Adrenal gland (tissue), 12 donors: ENCODE data around the gene DBI. TPM values are rescaled to one million over a fixed set of nuclear protein-coding genes. Genes with fewer than 3 reads are reported as not detected.
"Not testable (repeated sequence)": the region's sequence is repeated elsewhere in the genome, so short reads cannot be mapped to it uniquely, and the experiment has no call there.

ENCODE experiments used
- DNase-seq, 7 donors: peaks; one replicate each; pipeline ENCODE4 v3.0.0-alpha.2; 2019 to 2020
- H3K27ac ChIP-seq, 5 donors: fragments of 200-600 bp; sonication (generic) in 4 of 5; 1 replicate in 3 of 5; 2 replicates in 2 of 5; pipeline versions ENCODE4 v1.5.1 to v1.8.0; 2016 to 2020; ENCODE audit warnings: mild to moderate bottlenecking in 1 of 5
- H3K27me3 ChIP-seq: fragments of 200-600 bp; 2 replicates; pipeline ENCODE4 v1.8.0; 2021
- H3K36me3 ChIP-seq, 2 donors: fragments of 200-600 bp; replicated peaks in 1 of 2; 1 replicate in 1 of 2; 2 replicates in 1 of 2; pipeline versions ENCODE4 v1.5.1 to v1.8.0; 2018 to 2022
- H3K4me1 ChIP-seq, 2 donors: fragments of 200-600 bp; replicated peaks in 1 of 2; 1 replicate in 1 of 2; 2 replicates in 1 of 2; pipeline versions ENCODE4 v1.5.1 to v1.8.0; 2018 to 2021
- H3K4me3 ChIP-seq, 4 donors: fragments of 200-600 bp; sonication (generic) in 3 of 4; one replicate each; pipeline ENCODE4 v1.5.1; 2016 to 2018
- H3K9me3 ChIP-seq, 3 donors: fragments of 200-600 bp; sonication (generic) in 1 of 3; replicated peaks in 1 of 3; 1 replicate in 2 of 3; 2 replicates in 1 of 3; pipeline versions ENCODE4 v1.5.1 to v1.8.0; 2016 to 2021
- POLR2A ChIP-seq, 2 donors: fragments of 450-650 bp; IDR thresholded peaks; one replicate each; pipeline ENCODE4 v1.6.1; 2017; ENCODE audit warnings: antibody characterized with exemption in 2 of 2, mild to moderate bottlenecking in 2 of 2, moderate library complexity in 1 of 2
- WGBS, 4 donors: extraction: QIAGEN DNeasy Blood & Tissue Kit in 2 of 4; methylation state at CpG; one replicate each; pipeline versions ENCODE4 v1.1.5 to v1.1.7; 2013 to 2017; 5-methylcytosine and 5-hydroxymethylcytosine counted together
- intact Hi-C, 2 donors: fragments of 100-400 bp; cut with DNase I; formaldehyde crosslinking; loops; one replicate each; pipeline versions ENCODE4 v1.14.1 to v1.15.0; 2022 to 2023
- polyA plus RNA-seq, 3 donors: library from polyadenylated mRNA; stranded (reverse); fragments of 200-250 nt in 2 of 3; fragments of 350-450 nt in 1 of 3; fragmentation: Illumina TruSeq in 1 of 3; extraction: RNeasy Lipid Tissue Mini Kit (QIAGEN cat#74804) in 1 of 3; gene quantifications; one replicate each; pipeline ENCODE4 v1.2.3, GENCODE V29; 2013 to 2014
- total RNA-seq, 9 donors: library from RNA; depleted of rRNA in 4 of 9; stranded (reverse); fragments of >200 nt in 4 of 9; fragments of 120-200 nt in 1 of 9; fragmentation: NEBNext Ultra II Directional in 1 of 9; extraction: Animal tissue kit (Norgen Biotek cat#: 25700) in 1 of 9; gene quantifications; one replicate each; pipeline versions ENCODE4 v1.1.0 to v1.2.4, GENCODE V29; 2013 to 2023
- TF ChIP-seq, protein P1 (sequence below), 6 experiments: fragments of 450-650 bp in 4 of 6; fragments of 200-600 bp in 2 of 6; sonication (generic) in 1 of 6; IDR thresholded peaks; 1 replicate in 5 of 6; 2 replicates in 1 of 6; pipeline versions ENCODE4 v1.5.1 to v1.8.0; 2016 to 2021; ENCODE audit warnings: antibody characterized with exemption in 6 of 6, mild to moderate bottlenecking in 2 of 6, moderate library complexity in 1 of 6
- donor health status: healthy with polysubstance abuse.
- donor health status: Bipolar disorder and iron deficiency.
- donor health status: DM: yes; HTN: yes; CAD: no.
- donor health status: DM: no; HTN: no; CAD: no.
- donor health status: DM: no; HTN: no; CAD: no.
- donor health status: DM: yes; HTN: yes; CAD: no.

The DBI gene
- total and polyA plus RNA-seq, 12 donors = 32.3 to 367 (median 99.1) TPM

GRCh38 chr2:119369845-119370244 lies 3.1 kb downstream of the DBI start:
- TF ChIP-seq, protein P1, sequence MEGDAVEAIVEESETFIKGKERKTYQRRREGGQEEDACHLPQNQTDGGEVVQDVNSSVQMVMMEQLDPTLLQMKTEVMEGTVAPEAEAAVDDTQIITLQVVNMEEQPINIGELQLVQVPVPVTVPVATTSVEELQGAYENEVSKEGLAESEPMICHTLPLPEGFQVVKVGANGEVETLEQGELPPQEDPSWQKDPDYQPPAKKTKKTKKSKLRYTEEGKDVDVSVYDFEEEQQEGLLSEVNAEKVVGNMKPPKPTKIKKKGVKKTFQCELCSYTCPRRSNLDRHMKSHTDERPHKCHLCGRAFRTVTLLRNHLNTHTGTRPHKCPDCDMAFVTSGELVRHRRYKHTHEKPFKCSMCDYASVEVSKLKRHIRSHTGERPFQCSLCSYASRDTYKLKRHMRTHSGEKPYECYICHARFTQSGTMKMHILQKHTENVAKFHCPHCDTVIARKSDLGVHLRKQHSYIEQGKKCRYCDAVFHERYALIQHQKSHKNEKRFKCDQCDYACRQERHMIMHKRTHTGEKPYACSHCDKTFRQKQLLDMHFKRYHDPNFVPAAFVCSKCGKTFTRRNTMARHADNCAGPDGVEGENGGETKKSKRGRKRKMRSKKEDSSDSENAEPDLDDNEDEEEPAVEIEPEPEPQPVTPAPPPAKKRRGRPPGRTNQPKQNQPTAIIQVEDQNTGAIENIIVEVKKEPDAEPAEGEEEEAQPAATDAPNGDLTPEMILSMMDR (IDR thresholded peaks at IDR 0.05) = no peak
- no peak for TF ChIP-seq POLR2A (IDR thresholded peaks at IDR 0.05)
- DNase-seq = no peak
- H3K4me3 ChIP-seq = no peak overlapping the region
- H3K27me3 ChIP-seq = no peaks in the 10 kb centered on the region
- H3K27ac ChIP-seq = no peak overlapping the region
- intact Hi-C loops = no loop called here
- peaks cover 16 to 25% of the 10 kb centered on the region in 2 donors for H3K4me1 ChIP-seq
- no peaks in the 10 kb centered on the region for H3K9me3 ChIP-seq
- 84 to 94% (median 93%) methylated on average over 6 of the region's 6 CpGs for WGBS, 4 donors
- peaks cover 0 to 60% of the 10 kb centered on the region in 2 donors for H3K36me3 ChIP-seq

- intact Hi-C loops = no loop called here
- no peak overlapping the region for H3K27ac ChIP-seq
- 88 to 97% (median 92%) methylated on average over 6 of the region's 6 CpGs for WGBS, 4 donors
These were observed 4.3 kb downstream of the DBI start for GRCh38 chr2:119371111-119371510.

DNA sequence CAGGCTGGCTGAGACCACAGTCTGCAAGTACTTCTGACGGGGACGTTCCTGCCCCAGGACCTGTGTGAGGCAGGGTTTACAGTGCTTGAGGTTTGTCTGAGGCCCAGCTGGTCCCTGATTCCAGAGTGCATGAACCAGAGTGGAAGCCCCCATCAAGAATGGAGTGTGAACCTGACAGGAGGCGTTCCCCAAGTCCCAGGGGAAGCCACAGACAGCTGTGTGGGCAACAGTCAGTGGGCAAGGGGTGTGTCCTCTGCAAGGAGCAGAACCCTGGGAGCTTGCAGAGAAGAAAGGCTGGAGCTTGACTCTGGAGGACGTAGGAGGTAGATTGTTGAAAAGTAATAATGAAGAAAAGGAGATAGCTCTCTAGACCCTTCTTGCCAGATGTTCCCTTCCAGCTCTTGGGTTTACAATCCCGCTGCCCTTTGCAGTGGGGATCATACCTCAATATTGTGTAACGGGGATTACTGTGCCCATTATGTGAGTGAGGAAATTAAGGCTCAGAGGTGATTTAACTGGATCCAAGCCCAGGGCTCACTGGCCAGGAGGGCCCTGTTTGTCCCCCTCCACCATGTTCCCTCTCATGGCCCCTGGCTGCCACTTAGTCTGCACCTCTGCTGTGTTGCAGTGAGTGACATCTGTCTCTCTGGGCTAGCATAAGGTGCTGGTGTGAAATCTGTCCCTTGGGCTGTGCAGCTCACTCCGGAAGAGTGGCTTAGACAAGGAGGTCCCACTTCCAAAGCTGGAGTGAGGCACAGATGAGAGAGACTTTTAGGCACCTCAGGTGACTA lies 6.2 kb downstream of the DBI start:
- no peaks in the 10 kb centered on the region for H3K9me3 ChIP-seq
- intact Hi-C loops = no loop called here
- H3K4me3 ChIP-seq = no peak overlapping the region
- no peak for DNase-seq
- TF ChIP-seq, protein P1 (IDR thresholded peaks at IDR 0.05) = no peak
- TF ChIP-seq POLR2A (IDR thresholded peaks at IDR 0.05) = no peak
- H3K4me1 ChIP-seq = peaks cover 2 to 9% of the 10 kb centered on the region in 2 donors
- peaks cover 0 to 60% of the 10 kb centered on the region in 2 donors for H3K36me3 ChIP-seq
- no peak overlapping the region for H3K27ac ChIP-seq
- WGBS, 4 donors = 96 to 99% (median 97%) methylated on average over 7 of the region's 7 CpGs
- no peaks in the 10 kb centered on the region for H3K27me3 ChIP-seq

More at GRCh38 chr2:119371111-119371510, 4.3 kb downstream of the DBI start:
- H3K9me3 ChIP-seq = no peaks in the 10 kb centered on the region
- no peaks in the 10 kb centered on the region for H3K27me3 ChIP-seq
- TF ChIP-seq, protein P1 (IDR thresholded peaks at IDR 0.05) = no peak
- TF ChIP-seq POLR2A (IDR thresholded peaks at IDR 0.05) = no peak
- peaks cover 7 to 14% of the 10 kb centered on the region in 2 donors for H3K4me1 ChIP-seq
- peaks cover 0 to 60% of the 10 kb centered on the region in 2 donors for H3K36me3 ChIP-seq
- DNase-seq = no peak
- no peak overlapping the region for H3K4me3 ChIP-seq

GRCh38 chr2:119373907-119374745 lies 7.3 kb downstream of the DBI start:
- DNase-seq, H3K27me3 ChIP-seq, H3K4me3 ChIP-seq, intact Hi-C loops, H3K4me1 ChIP-seq, H3K9me3 ChIP-seq, H3K27ac ChIP-seq: not testable (repeated sequence)
- WGBS, 4 donors = 95 to 100% (median 97%) methylated on average over 5 of the region's 5 CpGs
- H3K36me3 ChIP-seq = peaks cover 0 to 50% of the 10 kb centered on the region in 2 donors

DNA sequence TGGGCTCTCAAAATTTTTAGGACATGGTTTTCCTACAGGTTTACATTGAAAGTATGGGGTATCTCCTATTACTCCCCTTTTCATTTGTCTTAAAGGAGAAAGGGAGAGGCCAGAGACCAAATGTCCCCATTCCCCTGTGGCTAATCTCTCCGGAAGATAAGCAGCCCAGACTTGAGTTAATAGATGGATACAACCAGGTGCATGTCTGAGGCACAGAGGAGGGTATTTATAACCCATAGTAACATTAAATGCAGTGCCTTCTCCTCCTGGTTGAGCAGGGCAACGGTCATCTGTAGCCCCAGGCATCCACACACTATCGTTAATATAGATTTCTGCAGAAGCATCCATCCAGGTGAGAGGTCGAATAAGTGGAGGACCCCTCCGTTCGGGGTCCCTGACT lies 9.6 kb downstream of the DBI start:
- H3K36me3 ChIP-seq = peaks cover 0 to 27% of the 10 kb centered on the region in 2 donors
- intact Hi-C loops, H3K27me3 ChIP-seq, H3K27ac ChIP-seq, DNase-seq, H3K9me3 ChIP-seq, H3K4me1 ChIP-seq, H3K4me3 ChIP-seq: not testable (repeated sequence)
- 88 to 96% (median 92%) methylated on average over 5 to 6 of the region's 6 CpGs for WGBS, 4 donors
